NCI-H187 treated with DMSO at 0.1 percent for 48 hours (cell line): ENCODE data around the gene ZDHHC11.
"Not testable (repeated sequence)": the region's sequence is repeated elsewhere in the genome, so short reads cannot be mapped to it uniquely, and the experiment has no call there.

Experiments used
- DNase-seq: peaks from one replicate; lab custom pipeline; 2025; lab: John Stamatoyannopoulos, UW

Gene ZDHHC11

GRCh38 chr5:760363-761058 lies 90.3 kb downstream of the ZDHHC11 start:
- DNase-seq, result no peak

GRCh38 chr5:759781-760362 lies 90.9 kb downstream of the ZDHHC11 start:
- no peak for DNase-seq

- DNase-seq, result no peak
These were observed 91.6 kb downstream of the ZDHHC11 start for GRCh38 chr5:759111-759751.

GRCh38 chr5:758698-759053 lies 92.1 kb downstream of the ZDHHC11 start:
- no peak for DNase-seq

- no peak for DNase-seq
These were observed 92.7 kb downstream of the ZDHHC11 start for GRCh38 chr5:757931-758697.

- DNase-seq, result no peak
These were observed 93.3 kb downstream of the ZDHHC11 start for GRCh38 chr5:757346-757930.

GRCh38 chr5:756865-757345 lies 93.9 kb downstream of the ZDHHC11 start:
- no peak for DNase-seq

- DNase-seq, result no peak
These were observed 94.6 kb downstream of the ZDHHC11 start for GRCh38 chr5:756171-756570.

GRCh38 chr5:754143-754632 lies 96.6 kb downstream of the ZDHHC11 start:
- not testable (repeated sequence) for DNase-seq

- not testable (repeated sequence) for DNase-seq
These were observed 97.1 kb downstream of the ZDHHC11 start for GRCh38 chr5:753567-754142.

GRCh38 chr5:752532-753115 lies 98.2 kb downstream of the ZDHHC11 start:
- not testable (repeated sequence) for DNase-seq

GRCh38 chr5:751992-752391 lies 98.8 kb downstream of the ZDHHC11 start:
- DNase-seq, result not testable (repeated sequence)

GRCh38 chr5:751496-751895 lies 99.3 kb downstream of the ZDHHC11 start:
- no peak for DNase-seq

GRCh38 chr5:750226-750625 lies 100.6 kb downstream of the ZDHHC11 start:
- DNase-seq, result not testable (repeated sequence)

- no peak for DNase-seq
These were observed 101.6 kb downstream of the ZDHHC11 start for GRCh38 chr5:749101-749670.

- DNase-seq, result not testable (repeated sequence)
These were observed 102.5 kb downstream of the ZDHHC11 start for GRCh38 chr5:748011-748980.

GRCh38 chr5:747303-747844 lies 103.4 kb downstream of the ZDHHC11 start:
- DNase-seq, result not testable (repeated sequence)

GRCh38 chr5:746258-746761 lies 104.5 kb downstream of the ZDHHC11 start:
- no peak for DNase-seq
